GM12891 (cell line): Measurements from ENCODE around the gene CLVS2.

Experiments
- PAX5 ChIP-seq: IDR thresholded peaks from 2 replicates; pipeline ENCODE4 v1.6.1; 2011; ENCODE audit warnings: low read length, moderate library complexity, mild to moderate bottlenecking; ENCODE audit not compliant: insufficient read depth, severe bottlenecking
- POLR2A ChIP-seq: IDR thresholded peaks from 2 replicates; pipeline ENCODE4 v1.6.1; 2011; ENCODE audit warnings: low read depth, low read length, control low read depth
- POLR2AphosphoS5 ChIP-seq: IDR thresholded peaks from 2 replicates; pipeline ENCODE4 v1.6.1; 2011; ENCODE audit warnings: low read depth, low read length, control low read depth
- SPI1 ChIP-seq: IDR thresholded peaks from 2 replicates; pipeline ENCODE4 v1.6.1; 2011; ENCODE audit warnings: low read depth, low read length, control low read depth
- TAF1 ChIP-seq: IDR thresholded peaks from 2 replicates; pipeline ENCODE4 v1.6.1; 2011; ENCODE audit warnings: low read depth, low read length, control low read depth

GRCh38 chr6:123016431-123017103, 20.5 kb downstream of the CLVS2 start:
- no peak for TF ChIP-seq POLR2A
- no peak for TF ChIP-seq TAF1
- TF ChIP-seq PAX5 = no peak
- TF ChIP-seq SPI1 = no peak
- no peak for TF ChIP-seq POLR2AphosphoS5
